AG10803 (cell line): ENCODE measurements around the gene PRPH2.

ENCODE experiments used
- DNase-seq: peaks from one replicate; pipeline ENCODE4 v3.0.0; 2010; ENCODE audit warnings: low read depth
- H3K4me3 ChIP-seq: 2 replicates; pipeline ENCODE4 v1.5.1; 2011; ENCODE audit warnings: mild to moderate bottlenecking, low read length, control low read depth
- CTCF ChIP-seq: conservative IDR thresholded peaks from 2 replicates; pipeline ENCODE4 v1.5.1; 2011; ENCODE audit warnings: mild to moderate bottlenecking, low read length, control low read depth, inconsistent platforms

The PRPH2 gene

GRCh38 chr6:42748203-42748898 is 26.0 kb upstream of the PRPH2 start:
- peak overlapping the region; percentile 79; the same call in 1 of the 2 replicates for H3K4me3 ChIP-seq
- DNase-seq: no peak

GRCh38 chr6:42746463-42747391 is 24.3 kb upstream of the PRPH2 start:
- TF ChIP-seq CTCF: no peak
- DNase-seq: peak; percentile 92
- H3K4me3 ChIP-seq: peak overlapping the region; percentile 79

More at GRCh38 chr6:42748203-42748898, 26.0 kb upstream of the PRPH2 start:
- no peak for TF ChIP-seq CTCF

GRCh38 chr6:42745640-42746462 is 23.5 kb upstream of the PRPH2 start, which contains the start of gene TBCC:
TSS of gene TBCC (minus strand) at chr6:42746103. CDS start at chr6:42746073, 30 bp downstream.
- peak within 1 kb of the TSS; percentile 98 for H3K4me3 ChIP-seq
- DNase-seq: peak; percentile 99
- no peak for TF ChIP-seq CTCF

- TF ChIP-seq CTCF: no peak
- DNase-seq: peak; percentile 36
- H3K4me3 ChIP-seq: peak overlapping the region; percentile 98
These were observed 22.8 kb upstream of the PRPH2 start for GRCh38 chr6:42745083-42745639.

- no peak for TF ChIP-seq CTCF
- no peak for DNase-seq
- peak overlapping the region; percentile 98 for H3K4me3 ChIP-seq
These were observed 22.0 kb upstream of the PRPH2 start for GRCh38 chr6:42744351-42744893.
